ENCODE measurements around the gene CPA4.

GRCh38 chr7:130305433-130306042 is 12.6 kb downstream of the CPA4 start:
- TF ChIP-seq CTCF (IDR thresholded peaks at IDR 0.05; ENCODE audit: low read length) (no peak), EZH2 (optimal IDR thresholded peaks at IDR 0.05; ENCODE audit: low read depth, low read length) (no peak)

Data from MM.1S (cell line).